Occipital lobe (tissue), 2 donors: ENCODE data around the gene AKR1E2. TPM values are rescaled to one million over a fixed set of nuclear protein-coding genes. Genes with fewer than 3 reads are reported as not detected.

Experiments
- DNase-seq: peaks from one replicate; lab custom pipeline; 2025; lab: John Stamatoyannopoulos, UW
- total RNA-seq: library from RNA; depleted of rRNA; stranded (reverse); fragments of >200 nt; gene quantifications from one replicate; pipeline ENCODE4 v1.2.3, GENCODE V29; 2014

AKR1E2 gene
- total RNA-seq, 1 donor from 2014 or later: 49.0 TPM

GRCh38 chr10:4889959-4890358 lies 64.0 kb downstream of the AKR1E2 start:
- no peak for DNase-seq

GRCh38 chr10:4892681-4893080 lies 66.7 kb downstream of the AKR1E2 start:
- no peak for DNase-seq

DNA sequence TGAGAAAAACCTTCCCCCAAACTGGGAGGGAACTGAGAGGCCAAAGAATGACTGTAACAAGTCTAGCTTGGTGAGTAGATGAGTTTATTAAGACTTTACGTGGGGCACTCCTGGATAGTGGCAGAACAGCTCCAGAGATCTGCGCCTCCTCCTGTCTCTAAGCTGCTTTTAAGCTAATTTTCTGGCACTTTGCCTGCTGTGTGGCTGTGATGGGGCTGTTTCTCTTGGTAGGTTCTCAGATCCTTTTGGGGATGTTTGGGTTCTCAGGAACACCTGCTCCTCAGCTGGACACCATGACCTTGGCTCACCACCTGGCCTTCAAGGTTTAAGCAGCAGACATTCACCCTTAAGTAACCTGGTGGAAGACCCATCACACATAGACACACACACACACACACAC lies 68.3 kb downstream of the AKR1E2 start:
- DNase-seq: no peak

Other genes with a start within 250 kb of the AKR1E2 start
- gene AKR1C1, start 137.2 kb downstream of the AKR1E2 start, total RNA-seq: 36.8 TPM
- gene AKR1C2, start 177.7 kb downstream of the AKR1E2 start, total RNA-seq: 22.6 TPM